HL-60 (cell line): ENCODE measurements around the gene C1orf56.

ENCODE experiments used
- DNase-seq, 2 experiments: peaks; one replicate each; pipeline ENCODE4 v3.0.0-alpha.2; 2010 to 2020; ENCODE audit warnings: low read depth in 1 of 2, low spot score in 1 of 2
- H3K27ac ChIP-seq: fragments of 250-450 bp; sonication (Bioruptor Pico); replicated peaks from 2 replicates; pipeline ENCODE4 v1.5.1; 2020; ENCODE audit warnings: mild to moderate bottlenecking, moderate library complexity
- H3K27me3 ChIP-seq: fragments of 250-450 bp; sonication (Bioruptor Pico); 2 replicates; pipeline ENCODE4 v1.5.1; 2021; ENCODE audit warnings: mild to moderate bottlenecking, moderate library complexity; ENCODE audit not compliant: insufficient read depth, poor library complexity, severe bottlenecking
- H3K4me3 ChIP-seq: replicated peaks from 2 replicates; pipeline ENCODE4 v1.5.1; 2011; ENCODE audit warnings: mild to moderate bottlenecking, control low read depth, low read length; ENCODE audit not compliant: insufficient read depth
- CTCF ChIP-seq: IDR thresholded peaks from one replicate; pipeline ENCODE4 v1.5.1; 2011; ENCODE audit warnings: low read length, control low read depth, inconsistent platforms; ENCODE audit not compliant: insufficient read depth
- GABPA ChIP-seq: IDR thresholded peaks from 2 replicates; pipeline ENCODE4 v1.6.1; 2012; ENCODE audit warnings: low read depth
- POLR2AphosphoS5 ChIP-seq: IDR thresholded peaks from 2 replicates; pipeline ENCODE4 v1.6.1; 2012; ENCODE audit warnings: low read depth
- REST ChIP-seq: IDR thresholded peaks from 2 replicates; pipeline ENCODE4 v1.6.1; 2012; ENCODE audit warnings: low read depth; ENCODE audit not compliant: insufficient replicate concordance
- SPI1 ChIP-seq: IDR thresholded peaks from 2 replicates; pipeline ENCODE4 v1.6.1; 2012; ENCODE audit warnings: low read depth, mild to moderate bottlenecking, borderline replicate concordance

The C1orf56 gene

GRCh38 chr1:151055581-151055980 is 8.0 kb downstream of the C1orf56 start:
- no peak for DNase-seq
- Histone ChIP-seq H3K27ac (no peak overlapping the region), H3K4me3 (no peak overlapping the region), H3K27me3 (no peaks in the 10 kb centered on the region)
- TF ChIP-seq GABPA (no peak), REST (no peak), SPI1 (no peak), CTCF (no peak), POLR2AphosphoS5 (no peak)

GRCh38 chr1:151056149-151056548 is 8.6 kb downstream of the C1orf56 start:
- H3K4me3 ChIP-seq, result no peak overlapping the region
- no peaks in the 10 kb centered on the region for H3K27me3 ChIP-seq
- H3K27ac ChIP-seq, result no peak overlapping the region; the same call in 1 of the 2 replicates
- TF ChIP-seq SPI1, result no peak
- TF ChIP-seq CTCF, result no peak
- TF ChIP-seq GABPA, result no peak
- TF ChIP-seq POLR2AphosphoS5, result no peak
- no peak for TF ChIP-seq REST
- no peak for DNase-seq

- TF ChIP-seq SPI1 (no peak), REST (no peak), GABPA (no peak), CTCF (no peak), POLR2AphosphoS5 (no peak)
- Histone ChIP-seq H3K27ac (peak overlapping the region; percentile 90), H3K4me3 (peak overlapping the region; percentile 87), H3K27me3 (no peaks in the 10 kb centered on the region)
- DNase-seq, result no peak
Measured at GRCh38 chr1:151058692-151059091, 11.1 kb downstream of the C1orf56 start.
